ENCODE measurements around the gene SCN5A. TPM values are rescaled to one million over a fixed set of nuclear protein-coding genes. Genes with fewer than 3 reads are reported as not detected.

The SCN5A gene
- total and polyA plus RNA-seq, 2 of the 8 experiments (the other 6 are each of a cell fraction or from before 2014, with no cell fraction given), result 4.8 to 11.4 TPM

DNA sequence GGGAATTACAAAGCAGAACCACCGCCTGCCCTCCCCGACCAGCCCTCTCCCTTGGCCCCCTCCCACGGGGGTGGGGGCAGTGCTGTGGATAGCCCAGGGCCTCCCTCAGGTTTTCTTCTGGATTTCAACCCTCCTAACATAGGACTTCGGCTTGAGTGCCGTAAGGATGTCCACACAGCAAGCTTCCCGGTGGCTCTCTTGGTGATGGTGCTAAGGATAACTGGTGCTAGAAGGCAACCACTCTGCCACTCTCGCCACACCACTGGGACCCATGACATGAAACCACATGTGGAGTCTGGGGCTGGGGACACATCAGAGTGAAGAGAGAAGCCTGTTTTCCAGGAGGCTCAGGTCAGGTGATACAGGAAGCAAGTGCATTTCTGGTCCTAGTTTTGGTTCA is 35.4 kb downstream of the SCN5A start (continued):
- TF ChIP-seq, protein P1, sequence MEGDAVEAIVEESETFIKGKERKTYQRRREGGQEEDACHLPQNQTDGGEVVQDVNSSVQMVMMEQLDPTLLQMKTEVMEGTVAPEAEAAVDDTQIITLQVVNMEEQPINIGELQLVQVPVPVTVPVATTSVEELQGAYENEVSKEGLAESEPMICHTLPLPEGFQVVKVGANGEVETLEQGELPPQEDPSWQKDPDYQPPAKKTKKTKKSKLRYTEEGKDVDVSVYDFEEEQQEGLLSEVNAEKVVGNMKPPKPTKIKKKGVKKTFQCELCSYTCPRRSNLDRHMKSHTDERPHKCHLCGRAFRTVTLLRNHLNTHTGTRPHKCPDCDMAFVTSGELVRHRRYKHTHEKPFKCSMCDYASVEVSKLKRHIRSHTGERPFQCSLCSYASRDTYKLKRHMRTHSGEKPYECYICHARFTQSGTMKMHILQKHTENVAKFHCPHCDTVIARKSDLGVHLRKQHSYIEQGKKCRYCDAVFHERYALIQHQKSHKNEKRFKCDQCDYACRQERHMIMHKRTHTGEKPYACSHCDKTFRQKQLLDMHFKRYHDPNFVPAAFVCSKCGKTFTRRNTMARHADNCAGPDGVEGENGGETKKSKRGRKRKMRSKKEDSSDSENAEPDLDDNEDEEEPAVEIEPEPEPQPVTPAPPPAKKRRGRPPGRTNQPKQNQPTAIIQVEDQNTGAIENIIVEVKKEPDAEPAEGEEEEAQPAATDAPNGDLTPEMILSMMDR (IDR thresholded peaks at IDR 0.05; ENCODE audit: control extremely low read depth in 1 of 3, insufficient read depth in 1 of 3, low read depth in 1 of 3, low read length in 3 of 3), result no peak
- TF ChIP-seq TAF7 (optimal IDR thresholded peaks at IDR 0.05; ENCODE audit: borderline replicate concordance, low read depth, low read length), result no peak
- no peak for TF ChIP-seq SAP30 (IDR thresholded peaks at IDR 0.05; ENCODE audit: insufficient read depth, insufficient replicate concordance, low read length)
- TF ChIP-seq, protein P2, sequence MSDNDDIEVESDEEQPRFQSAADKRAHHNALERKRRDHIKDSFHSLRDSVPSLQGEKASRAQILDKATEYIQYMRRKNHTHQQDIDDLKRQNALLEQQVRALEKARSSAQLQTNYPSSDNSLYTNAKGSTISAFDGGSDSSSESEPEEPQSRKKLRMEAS (IDR thresholded peaks at IDR 0.05), result no peak
